Activated T-cell treated with anti-CD3 and anti-CD28 coated beads, Interleukin-2, amount 50 U/mL, for 24 hours (primary cell): ENCODE data around the gene STRN4.

Experiments used
- DNase-seq: peaks from one replicate; pipeline ENCODE4 v3.0.0-alpha.2; 2020
- H3K27ac Mint-ChIP-seq: 2 replicates; pipeline ENCODE4 v1.8.0; 2020; ENCODE audit warnings: mild to moderate bottlenecking, mixed read lengths
- H3K27me3 Mint-ChIP-seq: 2 replicates; pipeline ENCODE4 v1.8.0; 2020; ENCODE audit warnings: mixed read lengths
- H3K36me3 Mint-ChIP-seq: 2 replicates; pipeline ENCODE4 v1.8.0; 2020; ENCODE audit warnings: low read depth, mixed read lengths
- H3K4me1 Mint-ChIP-seq: 2 replicates; pipeline ENCODE4 v1.8.0; 2020; ENCODE audit warnings: low read depth, mixed read lengths
- H3K4me3 Mint-ChIP-seq: 2 replicates; pipeline ENCODE4 v1.8.0; 2020; ENCODE audit warnings: mild to moderate bottlenecking, moderate library complexity, mixed read lengths
- H3K9me3 Mint-ChIP-seq: 2 replicates; pipeline ENCODE4 v1.8.0; 2020; ENCODE audit warnings: mixed read lengths

The STRN4 gene

GRCh38 chr19:46741447-46741846 lies 4.8 kb downstream of the STRN4 start:
- H3K4me1 Mint-ChIP-seq = peaks cover 51% of the 10 kb centered on the region
- no peaks in the 10 kb centered on the region for H3K27me3 Mint-ChIP-seq
- H3K4me3 Mint-ChIP-seq = no peak overlapping the region
- H3K27ac Mint-ChIP-seq = no peak overlapping the region
- H3K9me3 Mint-ChIP-seq = no peaks in the 10 kb centered on the region
- DNase-seq = no peak
- H3K36me3 Mint-ChIP-seq = peaks cover 72% of the 10 kb centered on the region

GRCh38 chr19:46739290-46739771 lies 6.9 kb downstream of the STRN4 start:
- no peaks in the 10 kb centered on the region for H3K27me3 Mint-ChIP-seq
- no peaks in the 10 kb centered on the region for H3K9me3 Mint-ChIP-seq
- no peak overlapping the region for H3K4me3 Mint-ChIP-seq
- H3K4me1 Mint-ChIP-seq = peaks cover 41% of the 10 kb centered on the region
- no peak for DNase-seq
- H3K36me3 Mint-ChIP-seq = peaks cover 72% of the 10 kb centered on the region
- peak overlapping the region; percentile 9 for H3K27ac Mint-ChIP-seq

GRCh38 chr19:46737761-46738171 lies 8.5 kb downstream of the STRN4 start:
- Mint-ChIP-seq H3K27me3 (no peaks in the 10 kb centered on the region), H3K27ac (no peak overlapping the region), H3K9me3 (no peaks in the 10 kb centered on the region), H3K4me1 (peaks cover 27% of the 10 kb centered on the region), H3K36me3 (peaks cover 81% of the 10 kb centered on the region), H3K4me3 (no peak overlapping the region)
- DNase-seq = no peak

- no peaks in the 10 kb centered on the region for H3K9me3 Mint-ChIP-seq
- no peak overlapping the region for H3K27ac Mint-ChIP-seq
- no peaks in the 10 kb centered on the region for H3K27me3 Mint-ChIP-seq
- H3K4me3 Mint-ChIP-seq = no peak overlapping the region
- no peak for DNase-seq
- H3K36me3 Mint-ChIP-seq = peaks cover 82% of the 10 kb centered on the region
- H3K4me1 Mint-ChIP-seq = peaks cover 25% of the 10 kb centered on the region
Observed at GRCh38 chr19:46737298-46737654, 9.0 kb downstream of the STRN4 start.

GRCh38 chr19:46736531-46737297 lies 9.5 kb downstream of the STRN4 start:
- H3K27ac Mint-ChIP-seq = no peak overlapping the region
- peaks cover 25% of the 10 kb centered on the region for H3K4me1 Mint-ChIP-seq
- no peak overlapping the region for H3K4me3 Mint-ChIP-seq
- no peaks in the 10 kb centered on the region for H3K9me3 Mint-ChIP-seq
- DNase-seq = no peak
- peaks cover 82% of the 10 kb centered on the region for H3K36me3 Mint-ChIP-seq
- H3K27me3 Mint-ChIP-seq = no peaks in the 10 kb centered on the region

GRCh38 chr19:46733690-46734292 lies 12.5 kb downstream of the STRN4 start:
- no peak for DNase-seq
- H3K27me3 Mint-ChIP-seq = no peaks in the 10 kb centered on the region
- peaks cover 22% of the 10 kb centered on the region for H3K4me1 Mint-ChIP-seq
- no peak overlapping the region for H3K27ac Mint-ChIP-seq
- H3K4me3 Mint-ChIP-seq = no peak overlapping the region
- H3K9me3 Mint-ChIP-seq = no peaks in the 10 kb centered on the region
- H3K36me3 Mint-ChIP-seq = peaks cover 89% of the 10 kb centered on the region

GRCh38 chr19:46732966-46733689 lies 13.1 kb downstream of the STRN4 start:
- Mint-ChIP-seq H3K27me3 (no peaks in the 10 kb centered on the region), H3K9me3 (no peaks in the 10 kb centered on the region), H3K36me3 (peaks cover 88% of the 10 kb centered on the region), H3K4me3 (no peak overlapping the region), H3K27ac (no peak overlapping the region), H3K4me1 (peaks cover 24% of the 10 kb centered on the region)
- no peak for DNase-seq

GRCh38 chr19:46732172-46732938 lies 13.9 kb downstream of the STRN4 start:
- DNase-seq = no peak
- no peaks in the 10 kb centered on the region for H3K9me3 Mint-ChIP-seq
- H3K4me3 Mint-ChIP-seq = no peak overlapping the region
- H3K27me3 Mint-ChIP-seq = no peaks in the 10 kb centered on the region
- H3K4me1 Mint-ChIP-seq = peaks cover 24% of the 10 kb centered on the region
- peak overlapping the region; percentile 51 for H3K27ac Mint-ChIP-seq
- peaks cover 85% of the 10 kb centered on the region for H3K36me3 Mint-ChIP-seq

- no peaks in the 10 kb centered on the region for H3K27me3 Mint-ChIP-seq
- H3K27ac Mint-ChIP-seq = peak overlapping the region; percentile 51
- H3K4me1 Mint-ChIP-seq = peaks cover 24% of the 10 kb centered on the region
- no peaks in the 10 kb centered on the region for H3K9me3 Mint-ChIP-seq
- H3K4me3 Mint-ChIP-seq = no peak overlapping the region
- peaks cover 85% of the 10 kb centered on the region for H3K36me3 Mint-ChIP-seq
- no peak for DNase-seq
Observed at GRCh38 chr19:46731584-46731983, 14.7 kb downstream of the STRN4 start.

- Mint-ChIP-seq H3K36me3 (peaks cover 89% of the 10 kb centered on the region), H3K9me3 (no peaks in the 10 kb centered on the region), H3K27me3 (no peaks in the 10 kb centered on the region), H3K4me3 (no peak overlapping the region), H3K27ac (peak overlapping the region; percentile 51), H3K4me1 (peaks cover 24% of the 10 kb centered on the region)
- no peak for DNase-seq
Observed at GRCh38 chr19:46731007-46731501, 15.2 kb downstream of the STRN4 start.

GRCh38 chr19:46730595-46730994 lies 15.7 kb downstream of the STRN4 start:
- Mint-ChIP-seq H3K4me1 (peaks cover 24% of the 10 kb centered on the region), H3K4me3 (no peak overlapping the region), H3K36me3 (peaks cover 90% of the 10 kb centered on the region), H3K9me3 (no peaks in the 10 kb centered on the region), H3K27ac (peak overlapping the region; percentile 51), H3K27me3 (no peaks in the 10 kb centered on the region)
- no peak for DNase-seq

GRCh38 chr19:46730187-46730586 lies 16.1 kb downstream of the STRN4 start:
- no peak overlapping the region for H3K4me3 Mint-ChIP-seq
- no peak for DNase-seq
- H3K4me1 Mint-ChIP-seq = peaks cover 24% of the 10 kb centered on the region
- peaks cover 90% of the 10 kb centered on the region for H3K36me3 Mint-ChIP-seq
- no peaks in the 10 kb centered on the region for H3K9me3 Mint-ChIP-seq
- H3K27me3 Mint-ChIP-seq = no peaks in the 10 kb centered on the region
- H3K27ac Mint-ChIP-seq = peak overlapping the region; percentile 51

- Mint-ChIP-seq H3K27me3 (no peaks in the 10 kb centered on the region), H3K4me1 (peaks cover 24% of the 10 kb centered on the region), H3K9me3 (no peaks in the 10 kb centered on the region), H3K4me3 (no peak overlapping the region), H3K36me3 (peaks cover 94% of the 10 kb centered on the region), H3K27ac (peak overlapping the region; percentile 47)
- DNase-seq = no peak
Observed at GRCh38 chr19:46729696-46730095, 16.6 kb downstream of the STRN4 start.

- H3K4me1 Mint-ChIP-seq = peaks cover 24% of the 10 kb centered on the region
- H3K36me3 Mint-ChIP-seq = peaks cover 96% of the 10 kb centered on the region
- no peaks in the 10 kb centered on the region for H3K27me3 Mint-ChIP-seq
- no peak overlapping the region for H3K4me3 Mint-ChIP-seq
- H3K27ac Mint-ChIP-seq = peak overlapping the region; percentile 63
- no peaks in the 10 kb centered on the region for H3K9me3 Mint-ChIP-seq
- peak; percentile 87 for DNase-seq
Observed at GRCh38 chr19:46728693-46729339, 17.4 kb downstream of the STRN4 start.
